ENCODE data around the gene ZNF280C. TPM values are rescaled to one million over a fixed set of nuclear protein-coding genes. Genes with fewer than 3 reads are reported as not detected.

The ZNF280C gene
- total and polyA plus RNA-seq, 2 of the 13 experiments (the other 11 are each of a cell fraction or from before 2014, with no cell fraction given) = 3.0 to 3.3 TPM

DNA sequence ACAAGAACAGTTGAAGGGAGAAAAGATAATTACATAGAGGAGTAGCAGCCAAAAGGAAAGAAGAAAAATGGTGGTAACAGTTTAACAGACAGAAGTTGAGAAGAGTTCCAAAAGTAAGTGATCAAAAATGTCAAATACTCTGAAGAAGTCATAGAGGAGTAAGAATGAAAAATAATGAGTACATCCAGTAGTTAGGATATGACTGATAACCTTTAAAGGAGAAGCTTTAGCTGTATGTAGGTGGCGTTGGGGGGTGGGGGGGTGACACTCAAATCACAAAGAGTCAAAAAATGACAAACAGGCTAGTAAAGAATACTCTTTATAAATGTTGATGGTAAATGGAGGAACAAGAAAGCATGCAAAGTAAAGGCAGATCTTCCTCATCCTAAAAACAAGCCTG lies 56.3 kb downstream of the ZNF280C start (continued):
- TF ChIP-seq, protein P1, sequence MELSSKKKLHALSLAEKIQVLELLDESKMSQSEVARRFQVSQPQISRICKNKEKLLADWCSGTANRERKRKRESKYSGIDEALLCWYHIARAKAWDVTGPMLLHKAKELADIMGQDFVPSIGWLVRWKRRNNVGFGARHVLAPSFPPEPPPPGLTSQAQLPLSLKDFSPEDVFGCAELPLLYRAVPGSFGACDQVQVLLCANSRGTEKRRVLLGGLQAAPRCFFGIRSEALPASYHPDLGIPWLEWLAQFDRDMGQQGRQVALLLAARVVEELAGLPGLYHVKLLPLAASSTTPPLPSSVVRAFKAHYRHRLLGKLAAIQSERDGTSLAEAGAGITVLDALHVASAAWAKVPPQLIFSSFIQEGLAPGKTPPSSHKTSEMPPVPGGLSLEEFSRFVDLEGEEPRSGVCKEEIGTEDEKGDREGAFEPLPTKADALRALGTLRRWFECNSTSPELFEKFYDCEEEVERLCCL (CRISPR knock-in tag; IDR thresholded peaks at IDR 0.05; ENCODE audit: borderline replicate concordance) = no peak
- TF ChIP-seq RARG (CRISPR knock-in tag; IDR thresholded peaks at IDR 0.05; ENCODE audit: low read depth) = no peak

DNA sequence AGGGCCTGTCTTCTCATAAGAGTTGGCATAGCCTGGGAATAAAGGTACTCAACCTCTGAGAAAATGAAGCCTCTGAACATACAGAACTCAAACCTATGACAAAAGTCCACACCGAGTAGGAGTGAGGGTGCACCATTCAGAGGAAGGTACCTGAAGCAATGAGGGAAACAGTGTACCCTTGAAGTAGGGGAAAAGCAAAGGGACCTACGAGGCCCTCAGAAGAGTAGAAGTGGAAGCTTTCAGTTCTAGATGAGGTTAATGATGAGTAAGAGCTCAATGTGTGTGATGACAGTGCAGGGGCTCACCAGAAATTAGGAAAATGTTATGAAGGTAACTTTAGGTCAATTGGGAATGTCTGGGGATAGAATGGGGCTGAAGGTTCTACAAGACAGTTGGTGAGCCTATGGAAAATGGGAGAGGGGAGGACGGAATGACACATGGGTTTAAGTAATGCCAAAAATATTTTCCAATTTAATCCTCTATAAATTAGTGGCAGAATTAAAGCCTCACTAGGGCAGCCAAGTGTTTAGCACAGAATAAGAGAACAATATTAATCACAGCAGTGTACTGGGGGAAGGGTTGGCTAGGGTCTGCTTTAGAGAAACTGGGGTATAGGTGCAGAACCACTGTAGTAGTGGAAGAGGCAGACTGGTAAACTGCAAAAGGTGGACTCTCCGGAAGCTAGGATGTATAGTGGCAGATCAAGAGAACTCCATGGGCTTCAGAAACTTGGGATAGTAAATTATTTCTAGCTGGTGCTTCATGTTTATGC lies 57.1 kb downstream of the ZNF280C start:
- Histone ChIP-seq H3K4me1 (ENCODE audit: insufficient read depth, low read length) (no peaks in the 10 kb centered on the region), H3K4me2 (ENCODE audit: low read depth, low read length) (no peak overlapping the region), H3K36me3 (replicated peaks in 1 of 2; ENCODE audit: control insufficient read depth in 1 of 2, insufficient read depth in 2 of 2, low read length in 2 of 2) (peaks cover 0 to 1% of the 10 kb centered on the region in 2 experiments; a peak in 2 of 5 replicates), H3K27ac (ENCODE audit: extremely low read length, insufficient read depth, low read length) (no peak overlapping the region), H3K9ac (ENCODE audit: insufficient read depth, low read depth, low read length) (no peak overlapping the region), H3K79me2 (ENCODE audit: insufficient read depth, low read length) (no peaks in the 10 kb centered on the region), H3K27me3 (ENCODE audit: control insufficient read depth in 1 of 2, insufficient read depth in 2 of 2, low read length in 2 of 2) (no peaks in the 10 kb centered on the region), H3K4me3 (replicated peaks in 1 of 3; ENCODE audit: insufficient read depth in 1 of 3, low read depth in 2 of 3, low read length in 3 of 3) (no peak overlapping the region), H2AFZ (ENCODE audit: low read length) (no peak overlapping the region), H4K20me1 (ENCODE audit: insufficient read depth, low read length) (no peaks in the 10 kb centered on the region), H3K9me3 (ENCODE audit: low read length) (no peaks in the 10 kb centered on the region)
- in situ Hi-C loops (cut with HindIII; ENCODE audit: extremely low pct_ligation_motif_present, low pct_unique_long_range_greater_than_20kb) (no loop called here), intact Hi-C loops (cut with micrococcal nuclease; ENCODE audit: unreplicated experiment) (no loop called here)
- no peak for FAIRE-seq
- ChIA-PET POLR2A (no interaction called here), CTCF (ENCODE audit: low intra/inter-chr PET ratio, low total read pairs) (no interaction called here)
- no TSS peak for BruUV-seq (replicated peaks)
- DNase-seq (ENCODE audit: low spot score) = no peak
- ATAC-seq = no peak
- WGBS (ENCODE audit: low lambda C conversion rate) = 98% methylated on average over 4 of the region's 4 CpGs
- TF ChIP-seq NKX3-1 (CRISPR knock-in tag; IDR thresholded peaks at IDR 0.05) = no peak
- TF ChIP-seq, protein P2, sequence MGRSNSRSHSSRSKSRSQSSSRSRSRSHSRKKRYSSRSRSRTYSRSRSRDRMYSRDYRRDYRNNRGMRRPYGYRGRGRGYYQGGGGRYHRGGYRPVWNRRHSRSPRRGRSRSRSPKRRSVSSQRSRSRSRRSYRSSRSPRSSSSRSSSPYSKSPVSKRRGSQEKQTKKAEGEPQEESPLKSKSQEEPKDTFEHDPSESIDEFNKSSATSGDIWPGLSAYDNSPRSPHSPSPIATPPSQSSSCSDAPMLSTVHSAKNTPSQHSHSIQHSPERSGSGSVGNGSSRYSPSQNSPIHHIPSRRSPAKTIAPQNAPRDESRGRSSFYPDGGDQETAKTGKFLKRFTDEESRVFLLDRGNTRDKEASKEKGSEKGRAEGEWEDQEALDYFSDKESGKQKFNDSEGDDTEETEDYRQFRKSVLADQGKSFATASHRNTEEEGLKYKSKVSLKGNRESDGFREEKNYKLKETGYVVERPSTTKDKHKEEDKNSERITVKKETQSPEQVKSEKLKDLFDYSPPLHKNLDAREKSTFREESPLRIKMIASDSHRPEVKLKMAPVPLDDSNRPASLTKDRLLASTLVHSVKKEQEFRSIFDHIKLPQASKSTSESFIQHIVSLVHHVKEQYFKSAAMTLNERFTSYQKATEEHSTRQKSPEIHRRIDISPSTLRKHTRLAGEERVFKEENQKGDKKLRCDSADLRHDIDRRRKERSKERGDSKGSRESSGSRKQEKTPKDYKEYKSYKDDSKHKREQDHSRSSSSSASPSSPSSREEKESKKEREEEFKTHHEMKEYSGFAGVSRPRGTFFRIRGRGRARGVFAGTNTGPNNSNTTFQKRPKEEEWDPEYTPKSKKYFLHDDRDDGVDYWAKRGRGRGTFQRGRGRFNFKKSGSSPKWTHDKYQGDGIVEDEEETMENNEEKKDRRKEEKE (IDR thresholded peaks at IDR 0.05) = no peak
- TF ChIP-seq ATF7-NPFF (CRISPR knock-in tag; IDR thresholded peaks at IDR 0.05; ENCODE audit: low read depth) = no peak
- TF ChIP-seq, protein P3, sequence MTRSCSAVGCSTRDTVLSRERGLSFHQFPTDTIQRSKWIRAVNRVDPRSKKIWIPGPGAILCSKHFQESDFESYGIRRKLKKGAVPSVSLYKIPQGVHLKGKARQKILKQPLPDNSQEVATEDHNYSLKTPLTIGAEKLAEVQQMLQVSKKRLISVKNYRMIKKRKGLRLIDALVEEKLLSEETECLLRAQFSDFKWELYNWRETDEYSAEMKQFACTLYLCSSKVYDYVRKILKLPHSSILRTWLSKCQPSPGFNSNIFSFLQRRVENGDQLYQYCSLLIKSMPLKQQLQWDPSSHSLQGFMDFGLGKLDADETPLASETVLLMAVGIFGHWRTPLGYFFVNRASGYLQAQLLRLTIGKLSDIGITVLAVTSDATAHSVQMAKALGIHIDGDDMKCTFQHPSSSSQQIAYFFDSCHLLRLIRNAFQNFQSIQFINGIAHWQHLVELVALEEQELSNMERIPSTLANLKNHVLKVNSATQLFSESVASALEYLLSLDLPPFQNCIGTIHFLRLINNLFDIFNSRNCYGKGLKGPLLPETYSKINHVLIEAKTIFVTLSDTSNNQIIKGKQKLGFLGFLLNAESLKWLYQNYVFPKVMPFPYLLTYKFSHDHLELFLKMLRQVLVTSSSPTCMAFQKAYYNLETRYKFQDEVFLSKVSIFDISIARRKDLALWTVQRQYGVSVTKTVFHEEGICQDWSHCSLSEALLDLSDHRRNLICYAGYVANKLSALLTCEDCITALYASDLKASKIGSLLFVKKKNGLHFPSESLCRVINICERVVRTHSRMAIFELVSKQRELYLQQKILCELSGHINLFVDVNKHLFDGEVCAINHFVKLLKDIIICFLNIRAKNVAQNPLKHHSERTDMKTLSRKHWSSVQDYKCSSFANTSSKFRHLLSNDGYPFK (CRISPR knock-in tag; IDR thresholded peaks at IDR 0.05; ENCODE audit: borderline replicate concordance) = no peak
- no peak for TF ChIP-seq RFX5 (IDR thresholded peaks at IDR 0.05; ENCODE audit: low read depth, low read length)
- no peak for TF ChIP-seq REXO4 (CRISPR knock-in tag; IDR thresholded peaks at IDR 0.05; ENCODE audit: borderline replicate concordance)
- TF ChIP-seq, protein P4, sequence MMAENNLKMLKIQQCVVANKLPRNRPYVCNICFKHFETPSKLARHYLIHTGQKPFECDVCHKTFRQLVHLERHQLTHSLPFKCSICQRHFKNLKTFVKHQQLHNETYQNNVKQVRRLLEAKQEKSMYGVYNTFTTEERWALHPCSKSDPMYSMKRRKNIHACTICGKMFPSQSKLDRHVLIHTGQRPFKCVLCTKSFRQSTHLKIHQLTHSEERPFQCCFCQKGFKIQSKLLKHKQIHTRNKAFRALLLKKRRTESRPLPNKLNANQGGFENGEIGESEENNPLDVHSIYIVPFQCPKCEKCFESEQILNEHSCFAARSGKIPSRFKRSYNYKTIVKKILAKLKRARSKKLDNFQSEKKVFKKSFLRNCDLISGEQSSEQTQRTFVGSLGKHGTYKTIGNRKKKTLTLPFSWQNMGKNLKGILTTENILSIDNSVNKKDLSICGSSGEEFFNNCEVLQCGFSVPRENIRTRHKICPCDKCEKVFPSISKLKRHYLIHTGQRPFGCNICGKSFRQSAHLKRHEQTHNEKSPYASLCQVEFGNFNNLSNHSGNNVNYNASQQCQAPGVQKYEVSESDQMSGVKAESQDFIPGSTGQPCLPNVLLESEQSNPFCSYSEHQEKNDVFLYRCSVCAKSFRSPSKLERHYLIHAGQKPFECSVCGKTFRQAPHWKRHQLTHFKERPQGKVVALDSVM (CRISPR knock-in tag; IDR thresholded peaks at IDR 0.05) = no peak
- no peak for TF ChIP-seq FOXK2 (IDR thresholded peaks at IDR 0.05)
- TF ChIP-seq MATR3 (CRISPR knock-in tag; IDR thresholded peaks at IDR 0.05) = no peak
- TF ChIP-seq JUNB (CRISPR knock-in tag; IDR thresholded peaks at IDR 0.05; ENCODE audit: borderline replicate concordance) = no peak
- no peak for TF ChIP-seq ONECUT2 (CRISPR knock-in tag; IDR thresholded peaks at IDR 0.05)
